ENCODE results near the gene TOPBP1.
A peak's percentile ranks its signal among the peaks of the same experiment; 100 is the strongest.

DNA sequence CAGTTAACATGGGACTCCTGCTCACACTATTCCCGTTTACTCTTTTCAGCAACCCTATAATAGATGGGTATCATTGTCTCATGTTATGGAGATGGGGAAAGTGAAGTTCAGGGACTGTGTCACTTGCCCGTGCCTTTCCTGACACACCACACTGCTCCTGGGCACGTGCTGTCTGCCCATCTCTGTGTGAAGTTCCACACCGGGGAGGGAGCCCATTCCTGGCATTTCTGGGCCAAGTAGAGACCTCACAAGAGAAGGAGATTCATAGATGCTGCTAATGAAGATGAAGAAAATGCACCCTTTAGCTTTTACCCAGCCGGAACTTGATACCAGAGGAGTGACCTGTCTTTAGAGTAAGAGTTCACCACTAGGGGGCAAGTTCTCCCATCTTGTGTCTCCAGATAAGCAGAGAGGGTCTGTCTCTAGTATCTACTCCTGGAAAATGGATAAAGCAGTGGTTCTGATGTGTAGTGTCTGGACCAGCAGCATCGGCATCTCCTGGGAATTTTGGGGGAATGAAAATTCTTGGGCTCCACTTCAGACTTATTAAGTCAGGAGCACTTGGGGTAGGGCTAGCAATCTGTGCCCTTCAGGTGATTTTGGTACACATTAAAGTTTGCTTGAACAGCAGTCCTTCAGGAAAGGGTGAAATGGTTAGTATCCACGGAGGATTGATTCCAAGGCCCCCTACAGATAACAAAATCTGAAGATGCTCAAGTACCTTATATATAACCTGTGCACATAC, 2.0 kb upstream of the TOPBP1 start:
- TF ChIP-seq POLR2A (IDR thresholded peaks at IDR 0.05) = no peak
- TF ChIP-seq, protein P1, sequence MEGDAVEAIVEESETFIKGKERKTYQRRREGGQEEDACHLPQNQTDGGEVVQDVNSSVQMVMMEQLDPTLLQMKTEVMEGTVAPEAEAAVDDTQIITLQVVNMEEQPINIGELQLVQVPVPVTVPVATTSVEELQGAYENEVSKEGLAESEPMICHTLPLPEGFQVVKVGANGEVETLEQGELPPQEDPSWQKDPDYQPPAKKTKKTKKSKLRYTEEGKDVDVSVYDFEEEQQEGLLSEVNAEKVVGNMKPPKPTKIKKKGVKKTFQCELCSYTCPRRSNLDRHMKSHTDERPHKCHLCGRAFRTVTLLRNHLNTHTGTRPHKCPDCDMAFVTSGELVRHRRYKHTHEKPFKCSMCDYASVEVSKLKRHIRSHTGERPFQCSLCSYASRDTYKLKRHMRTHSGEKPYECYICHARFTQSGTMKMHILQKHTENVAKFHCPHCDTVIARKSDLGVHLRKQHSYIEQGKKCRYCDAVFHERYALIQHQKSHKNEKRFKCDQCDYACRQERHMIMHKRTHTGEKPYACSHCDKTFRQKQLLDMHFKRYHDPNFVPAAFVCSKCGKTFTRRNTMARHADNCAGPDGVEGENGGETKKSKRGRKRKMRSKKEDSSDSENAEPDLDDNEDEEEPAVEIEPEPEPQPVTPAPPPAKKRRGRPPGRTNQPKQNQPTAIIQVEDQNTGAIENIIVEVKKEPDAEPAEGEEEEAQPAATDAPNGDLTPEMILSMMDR (IDR thresholded peaks at IDR 0.05) = peak; percentile 23 to 55 (median 41)
